HG03558 (cell line): ENCODE data around the gene FBXL22.

Source experiments
- ATAC-seq: cut with Tn5 transposase; IDR thresholded peaks from one replicate; pipeline ENCODE4 v1.9.1; 2021; ENCODE audit warnings: moderate number of reproducible peaks; ENCODE audit not compliant: unreplicated experiment; ENCODE audit errors: extremely low read depth

FBXL22 gene

DNA sequence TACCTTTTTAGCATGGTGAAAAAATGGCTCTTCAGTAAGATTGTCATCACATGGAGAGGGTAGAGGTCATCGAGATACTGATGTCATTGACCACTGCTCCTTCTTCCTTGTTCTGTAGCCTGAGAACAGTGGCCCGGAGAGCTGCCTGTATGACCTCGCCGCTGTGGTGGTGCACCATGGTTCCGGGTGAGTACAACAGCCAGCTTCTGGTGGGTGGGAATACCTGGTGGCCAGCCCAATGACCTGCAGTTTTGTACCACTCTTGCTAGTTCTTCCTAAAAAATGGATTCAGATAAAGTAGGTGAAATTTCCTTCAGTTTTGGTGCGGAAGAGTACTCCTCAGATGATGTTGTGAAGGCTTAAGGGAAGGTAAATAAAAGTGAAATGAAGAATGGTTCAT, 8.4 kb upstream of the FBXL22 start:
- no peak for ATAC-seq

DNA sequence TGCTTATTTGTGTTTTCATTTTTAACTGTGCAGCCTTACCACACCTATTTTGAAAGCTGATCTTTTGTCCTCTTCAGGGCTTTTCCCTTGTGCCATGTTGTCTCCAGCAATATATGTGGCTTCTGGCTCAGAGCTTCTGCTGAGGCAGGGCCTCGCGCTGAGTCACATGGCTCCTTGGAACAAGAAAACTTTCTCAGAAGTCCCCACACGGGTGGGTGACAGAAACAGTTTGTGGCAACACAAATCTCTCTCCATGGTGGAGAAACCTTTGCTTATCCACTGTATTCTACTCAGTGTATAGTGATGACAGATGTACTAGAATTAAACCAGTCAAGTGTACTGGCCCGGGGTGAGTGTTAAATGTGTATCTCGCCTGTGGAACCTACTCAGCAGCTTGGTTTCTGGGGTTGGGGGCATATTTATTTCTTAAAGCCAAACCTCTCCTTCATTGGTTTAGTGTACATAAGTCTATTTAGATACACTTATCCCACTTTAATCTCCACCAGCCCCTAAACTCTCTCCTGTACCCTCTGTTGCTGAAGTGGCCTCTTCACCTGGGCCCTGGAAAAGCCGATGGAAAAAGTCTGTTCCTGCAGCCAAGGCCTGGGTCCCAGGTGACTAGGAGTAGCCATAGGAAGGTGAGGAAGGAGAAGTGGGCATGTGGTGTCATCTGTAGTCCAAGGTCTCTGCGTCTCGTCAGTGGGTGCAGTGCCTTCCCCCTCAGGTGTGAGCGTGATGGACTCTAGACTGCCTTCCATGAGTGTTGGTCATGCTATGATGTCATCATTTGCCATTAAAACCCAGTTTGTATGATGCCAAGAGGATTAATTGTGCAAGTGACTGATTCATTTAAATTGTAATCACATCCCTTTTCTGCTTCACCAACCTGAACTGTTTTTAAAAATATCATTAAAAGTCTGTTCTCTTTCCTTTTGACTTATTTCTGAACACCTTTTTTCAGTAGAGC, 3.2 kb upstream of the FBXL22 start:
- no peak for ATAC-seq

DNA sequence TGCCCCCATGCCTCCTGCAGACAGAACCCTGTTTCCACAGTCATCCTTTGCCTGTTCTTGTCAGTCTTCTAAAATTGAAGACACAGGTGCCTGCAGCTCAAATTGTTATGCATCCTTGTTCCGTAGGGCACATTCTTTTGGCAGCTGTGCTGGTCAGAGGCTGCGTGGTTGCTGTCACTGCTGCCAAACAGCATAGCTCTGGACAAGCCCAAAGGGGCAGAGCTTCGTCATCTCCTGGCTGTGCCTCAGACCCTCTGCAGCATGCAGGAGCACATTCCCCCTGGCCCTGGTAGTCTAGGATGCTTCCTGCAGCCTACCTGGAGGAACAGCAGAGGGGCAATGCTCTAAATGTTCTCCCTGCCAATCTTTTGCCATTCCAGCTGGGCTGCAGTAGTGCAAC, 2.1 kb upstream of the FBXL22 start:
- ATAC-seq: no peak

DNA sequence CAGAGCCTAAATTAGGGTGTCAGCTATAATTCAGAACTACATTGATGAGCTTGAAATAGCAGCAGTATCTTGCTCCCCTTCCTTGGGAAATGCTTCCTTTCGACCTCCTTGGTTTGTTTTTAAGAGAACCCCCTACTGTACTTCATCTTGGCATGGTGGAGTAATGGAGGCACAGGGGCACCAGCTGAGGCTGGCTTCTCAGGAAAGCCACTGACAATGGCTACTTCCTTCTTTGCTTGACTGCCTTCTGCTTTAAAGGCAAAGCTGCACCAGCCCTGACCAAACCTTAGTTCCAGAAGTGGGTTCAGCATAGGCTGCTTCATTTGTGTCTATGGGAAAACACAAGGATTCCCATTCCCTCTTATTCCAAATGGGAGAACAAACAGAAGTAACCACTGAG, 1.5 kb upstream of the FBXL22 start:
- no peak for ATAC-seq

DNA sequence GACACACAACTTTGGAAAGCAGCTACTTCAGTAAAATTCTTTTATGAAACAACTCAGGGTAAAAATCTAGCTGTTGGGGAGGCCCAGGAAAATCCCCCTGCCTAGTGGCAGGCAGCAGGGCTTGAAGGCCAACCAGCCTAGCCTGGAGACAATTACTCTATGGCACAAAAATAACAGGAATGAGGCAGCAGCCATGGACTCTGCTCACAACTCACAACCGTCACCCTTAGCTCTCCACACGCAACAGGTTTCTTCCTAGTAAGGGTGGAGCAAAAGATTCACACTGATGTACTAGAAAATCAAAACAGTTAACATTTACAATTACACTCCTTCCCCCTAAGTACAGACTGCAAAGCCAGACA, 530 bp upstream of the FBXL22 start:
- no peak for ATAC-seq

DNA sequence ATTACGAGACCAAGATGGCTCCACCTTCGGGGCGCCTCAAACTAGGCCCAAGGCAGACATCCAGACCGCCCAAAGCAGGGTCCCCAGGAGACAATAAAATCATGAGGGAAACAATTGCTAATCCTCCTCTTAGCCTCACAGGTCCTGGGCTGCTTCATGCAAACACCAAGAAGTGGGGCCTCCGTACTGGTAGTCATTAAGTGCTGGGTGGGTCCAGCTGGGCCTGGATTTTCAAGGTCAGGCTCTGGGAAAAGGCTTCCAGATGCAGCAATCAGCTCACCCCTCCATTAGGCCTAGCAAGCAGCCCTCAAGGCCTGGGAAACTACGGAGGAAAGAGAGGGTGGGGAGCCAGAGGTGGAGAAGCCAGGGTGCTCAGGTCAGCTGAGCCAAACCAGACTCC, 634 bp downstream of the FBXL22 start:
- ATAC-seq: no peak

DNA sequence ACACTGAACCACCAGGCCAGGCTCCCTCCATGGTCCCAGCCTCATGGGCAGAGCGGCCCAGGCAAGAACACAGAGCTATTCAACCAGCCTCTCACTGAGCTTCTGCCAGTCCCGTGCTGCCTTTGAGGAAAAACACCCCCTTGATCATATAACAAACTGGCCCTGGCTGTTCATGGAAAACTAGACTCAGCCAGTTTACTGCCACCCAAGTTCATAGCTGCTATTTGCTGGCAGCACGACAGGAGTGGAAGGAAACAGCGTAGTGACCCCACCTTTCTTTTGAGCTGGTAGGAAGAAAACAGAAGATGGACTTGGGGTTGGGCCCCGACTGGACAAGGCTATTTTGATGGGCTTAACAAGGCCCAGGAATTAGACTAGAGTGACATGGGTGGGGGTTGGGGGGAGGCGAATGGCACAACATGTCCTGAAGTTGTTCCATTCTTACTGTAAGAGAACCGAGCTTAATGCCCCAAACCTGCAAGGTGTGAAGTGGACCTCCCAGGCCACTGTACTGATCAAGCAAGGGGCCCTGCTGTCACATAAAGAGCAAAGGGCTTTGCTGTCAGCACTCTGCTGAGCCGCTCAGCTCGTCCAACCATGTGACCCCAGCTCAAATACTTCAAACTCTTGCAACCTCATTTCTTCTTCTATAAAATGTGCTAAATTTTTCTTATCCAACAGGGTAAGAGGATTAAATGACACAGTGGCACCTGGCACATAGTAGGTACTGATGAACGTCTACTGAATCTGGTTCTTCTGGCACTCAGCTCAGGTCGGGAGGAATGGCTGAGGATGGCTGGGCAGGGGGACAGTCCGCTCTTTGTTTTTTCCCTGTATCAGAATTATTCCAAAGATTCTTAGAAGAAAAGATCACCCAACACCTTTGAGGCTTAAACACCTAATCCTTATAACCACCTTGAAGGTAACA, 1.6 kb downstream of the FBXL22 start:
- no peak for ATAC-seq

DNA sequence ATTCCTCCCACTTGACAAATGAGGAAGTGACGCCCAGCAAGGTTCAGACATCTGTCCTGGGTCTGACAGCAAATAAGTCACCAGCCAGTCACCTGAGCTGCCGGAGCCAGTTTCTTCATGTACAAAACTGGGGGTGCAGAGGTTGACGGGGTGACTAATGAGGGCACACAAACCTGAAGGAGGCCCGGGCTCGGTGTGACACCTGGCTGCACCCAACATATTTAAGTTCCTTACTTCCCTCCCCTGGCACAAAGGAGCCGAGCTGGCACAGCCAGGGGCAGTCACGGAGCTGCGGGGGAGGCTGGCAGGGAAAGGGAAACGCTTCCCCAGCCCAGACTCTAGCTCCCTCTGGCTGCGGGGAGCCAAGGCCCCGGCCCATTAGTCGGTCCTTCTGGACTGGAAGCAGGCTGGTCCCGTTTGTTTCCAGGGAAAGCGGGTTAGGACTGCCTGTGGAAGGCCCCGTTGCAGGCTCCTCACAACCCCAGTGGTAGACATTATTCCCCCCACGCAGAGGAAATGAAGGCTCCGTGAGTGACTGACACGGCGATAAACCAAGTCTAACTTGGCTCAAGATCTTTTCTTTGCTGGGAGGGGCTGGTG, 2.3 kb downstream of the FBXL22 start:
- ATAC-seq: no peak

DNA sequence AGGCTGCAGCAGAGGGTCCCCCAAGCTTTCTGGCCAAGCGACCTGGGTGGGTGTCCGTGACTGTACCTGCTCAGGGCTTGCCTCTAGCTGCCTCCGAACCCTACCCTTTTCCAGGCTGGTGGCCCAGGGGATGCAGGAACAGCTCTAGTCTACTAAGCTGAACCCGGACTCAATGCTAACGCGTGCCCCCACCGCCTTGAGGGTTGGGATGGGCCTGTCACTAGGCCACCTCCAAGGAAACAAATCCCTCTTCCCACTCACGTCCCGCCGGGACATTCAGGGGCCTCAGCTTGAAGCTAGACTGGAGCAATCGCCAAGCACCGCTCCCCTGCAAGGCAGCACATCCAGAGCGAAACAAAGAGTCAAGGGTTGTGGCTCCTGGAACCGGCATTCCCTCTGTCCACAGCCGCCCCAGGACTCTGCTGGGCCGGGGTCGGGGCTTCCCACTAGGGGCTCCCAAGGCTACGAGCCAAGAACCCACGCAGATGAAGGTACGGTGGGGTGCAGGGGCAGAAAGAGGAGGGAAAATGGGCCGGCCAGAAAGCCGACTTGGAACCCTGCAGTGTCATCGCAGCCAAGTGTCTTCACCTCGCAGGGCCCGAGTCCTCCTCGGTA, 2.9 kb downstream of the FBXL22 start:
- no peak for ATAC-seq

DNA sequence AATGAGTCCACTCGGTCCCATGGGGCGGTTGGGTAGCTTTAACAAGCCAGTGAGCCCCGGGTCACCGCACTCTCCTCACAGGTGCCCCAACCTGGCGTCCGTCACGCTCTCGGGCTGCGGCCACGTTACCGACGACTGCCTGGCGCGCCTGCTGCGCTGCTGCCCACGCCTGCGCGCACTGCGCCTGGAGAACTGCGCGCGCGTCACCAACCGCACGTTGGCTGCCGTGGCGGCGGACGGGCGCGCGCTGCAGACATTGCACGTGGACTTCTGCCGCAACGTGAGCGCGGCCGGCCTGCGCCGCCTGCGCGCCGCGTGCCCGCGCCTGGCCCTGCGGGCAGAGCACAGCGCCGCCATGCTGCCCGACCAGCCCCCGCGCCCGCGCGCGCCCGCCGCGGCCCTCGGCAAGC, 3.4 kb downstream of the FBXL22 start:
- peak; percentile 42 for ATAC-seq

DNA sequence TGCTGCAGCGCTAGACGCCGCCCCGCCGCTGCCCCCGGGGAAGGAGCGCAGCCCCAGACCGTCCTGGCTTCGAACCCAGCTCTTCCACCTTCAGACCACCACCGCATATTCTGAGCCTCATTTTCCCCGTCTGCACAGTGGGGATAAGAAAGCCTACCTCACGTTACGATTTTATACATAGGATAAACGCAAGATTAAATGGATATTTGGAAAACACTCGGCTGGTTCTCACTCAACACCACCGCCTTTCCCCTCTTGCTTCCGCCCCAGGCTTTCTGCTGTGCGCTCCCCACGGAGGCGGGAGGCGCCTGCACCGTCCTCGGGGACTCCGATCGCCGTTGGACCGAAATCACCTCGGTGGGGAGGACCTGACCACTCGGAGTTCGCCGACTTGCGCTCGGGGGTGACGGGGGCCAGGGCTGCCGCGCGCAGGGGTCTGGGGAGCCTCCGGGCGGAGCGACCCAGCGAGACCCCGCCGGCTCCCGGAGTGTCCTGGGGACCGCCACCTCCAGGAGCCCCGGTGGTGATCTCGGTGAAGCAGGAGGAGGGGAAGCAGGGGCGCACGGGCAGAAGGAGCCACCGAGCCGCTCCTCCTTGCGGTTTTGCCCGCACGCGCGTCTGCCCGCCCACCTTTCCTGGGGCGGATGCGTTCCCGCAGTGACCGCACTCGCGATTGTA, 4.0 kb downstream of the FBXL22 start:
- ATAC-seq: no peak

DNA sequence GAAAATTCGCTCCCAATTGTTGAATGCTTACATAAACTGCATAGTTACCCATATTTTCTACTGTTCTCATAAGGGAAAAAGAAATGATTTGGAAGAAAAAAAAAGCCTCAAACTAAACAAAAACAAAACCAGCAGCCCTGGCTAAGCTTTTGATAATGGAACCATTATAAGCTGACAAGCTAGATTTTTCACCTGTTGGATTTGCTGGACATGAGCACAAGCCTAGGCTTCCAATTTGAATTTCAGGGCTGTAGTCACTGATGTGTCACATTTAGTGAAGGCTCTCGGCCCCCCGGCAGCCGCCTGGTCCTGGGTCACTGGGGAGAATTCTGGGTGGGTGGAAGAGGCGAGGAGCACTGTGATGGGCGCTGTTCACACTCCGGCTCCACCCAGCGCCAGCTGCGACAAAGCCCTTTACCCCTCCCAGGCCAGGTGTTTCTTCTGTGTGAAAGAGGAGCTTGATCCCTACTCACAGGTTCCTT, 4.6 kb downstream of the FBXL22 start:
- no peak for ATAC-seq

DNA sequence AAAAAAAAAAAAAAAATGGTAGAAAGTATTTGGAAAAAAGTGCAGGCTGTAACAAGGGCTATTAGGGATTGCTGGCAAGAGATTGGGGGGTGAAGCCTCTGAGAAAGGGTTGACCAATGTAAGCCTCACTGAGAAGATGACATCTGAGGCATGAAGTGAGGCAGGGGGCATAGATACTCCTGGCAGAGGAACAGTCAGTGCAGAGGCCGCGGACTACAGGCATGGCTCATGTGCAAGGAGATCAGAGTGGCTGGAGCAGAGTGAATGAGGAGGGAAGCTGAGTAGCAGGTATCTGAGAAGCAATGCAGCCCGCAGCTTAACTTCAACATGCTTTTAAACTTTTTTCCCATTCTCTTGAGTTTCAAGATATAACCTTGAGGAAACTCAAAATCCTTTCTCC, 5.4 kb downstream of the FBXL22 start:
- ATAC-seq: no peak

DNA sequence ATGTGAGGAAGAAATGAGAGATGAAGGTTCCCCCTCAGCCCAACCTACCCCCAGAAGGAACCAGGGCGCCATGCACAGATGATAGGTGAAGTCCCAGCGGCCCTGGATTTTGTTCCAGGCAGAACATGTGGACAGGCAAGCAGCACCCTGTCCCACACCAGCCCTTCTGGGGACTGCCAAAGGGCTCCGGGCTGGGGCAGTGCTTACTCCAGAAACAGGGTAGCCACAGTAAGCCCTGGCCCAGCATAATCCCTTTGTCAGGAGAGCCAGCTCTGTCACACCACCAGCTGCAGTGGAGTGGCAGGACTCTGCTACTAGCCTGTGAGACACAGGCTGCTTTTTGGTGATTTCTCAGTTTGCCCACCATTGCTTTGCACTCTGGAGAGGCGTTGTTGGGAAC, 6.3 kb downstream of the FBXL22 start:
- ATAC-seq: no peak

DNA sequence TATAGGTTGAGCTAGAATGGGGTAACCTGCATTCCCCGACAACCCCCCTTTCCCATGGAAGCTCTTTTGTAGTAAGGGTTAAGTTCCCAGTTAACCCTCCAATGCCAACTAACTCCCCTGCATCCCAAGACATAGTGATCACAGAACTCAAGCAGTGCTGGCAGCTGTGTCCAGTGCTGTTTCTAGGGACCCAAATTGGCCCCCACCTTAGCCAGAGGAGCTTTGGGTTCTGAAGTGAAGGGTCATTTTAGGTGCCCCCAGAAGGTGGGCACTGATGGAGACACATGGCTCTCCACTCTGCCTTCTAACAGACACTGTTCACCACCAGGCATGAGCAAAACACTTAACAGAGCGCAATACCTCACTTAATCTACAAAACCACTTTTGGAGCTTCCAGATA, 7.1 kb downstream of the FBXL22 start:
- no peak for ATAC-seq

DNA sequence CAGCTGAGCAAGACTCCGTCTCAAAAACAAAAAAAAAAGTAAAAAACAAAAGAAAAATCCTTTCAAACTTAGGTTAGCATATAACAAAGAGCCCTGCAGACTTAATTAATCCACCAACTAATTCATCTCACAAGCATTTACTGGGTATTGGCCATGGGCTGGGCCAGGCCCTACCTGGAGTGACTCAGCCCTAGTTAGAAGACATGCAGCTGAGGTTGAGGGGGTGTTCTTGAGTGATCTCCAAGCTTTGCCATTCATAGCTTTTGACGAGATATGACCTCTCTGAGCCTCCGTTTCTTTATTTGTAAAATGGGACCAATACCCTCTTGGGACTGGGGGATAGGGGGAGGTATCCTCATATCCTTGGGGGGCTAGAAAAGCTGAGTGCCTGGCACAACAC, 7.8 kb downstream of the FBXL22 start:
- no peak for ATAC-seq

DNA sequence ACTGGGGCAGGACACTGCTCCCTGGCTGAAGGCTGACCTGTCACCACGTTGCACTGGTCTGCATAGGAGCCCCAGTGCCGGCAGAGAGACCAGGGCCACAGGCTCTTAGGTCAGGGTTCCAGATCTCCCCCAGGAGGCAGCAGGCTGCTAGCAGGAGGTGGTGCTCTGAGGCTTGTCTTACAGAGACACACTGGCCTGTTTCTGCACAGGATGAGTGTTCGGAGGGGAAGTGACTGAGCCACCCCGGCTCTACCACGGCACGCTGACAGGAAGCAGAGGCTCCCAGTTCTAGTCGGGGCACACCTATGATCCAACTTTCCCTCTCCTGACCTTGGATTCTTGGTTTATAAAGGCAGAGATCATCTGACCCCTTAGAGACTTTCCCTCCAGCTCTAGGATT, 8.6 kb downstream of the FBXL22 start:
- ATAC-seq: no peak

DNA sequence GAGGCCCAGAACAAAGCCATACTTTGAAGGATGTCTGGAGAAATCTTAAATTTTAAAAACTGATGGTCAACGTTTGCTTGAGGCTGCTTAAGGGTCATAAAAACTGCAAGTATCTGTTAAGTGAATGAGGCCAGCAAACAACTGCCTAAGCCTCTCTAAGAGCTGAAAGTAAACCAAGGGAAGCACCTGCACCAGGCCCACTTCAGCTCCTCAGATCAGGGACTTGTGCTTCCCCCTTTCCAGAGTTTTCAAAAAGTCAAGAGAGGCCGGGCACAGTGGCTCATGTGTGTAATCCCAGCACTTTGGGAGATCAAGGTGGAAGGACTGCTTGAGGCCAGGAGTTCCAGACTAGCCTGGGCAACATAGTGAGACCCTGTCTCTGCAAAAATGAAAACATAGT, 9.1 kb downstream of the FBXL22 start:
- ATAC-seq: no peak

DNA sequence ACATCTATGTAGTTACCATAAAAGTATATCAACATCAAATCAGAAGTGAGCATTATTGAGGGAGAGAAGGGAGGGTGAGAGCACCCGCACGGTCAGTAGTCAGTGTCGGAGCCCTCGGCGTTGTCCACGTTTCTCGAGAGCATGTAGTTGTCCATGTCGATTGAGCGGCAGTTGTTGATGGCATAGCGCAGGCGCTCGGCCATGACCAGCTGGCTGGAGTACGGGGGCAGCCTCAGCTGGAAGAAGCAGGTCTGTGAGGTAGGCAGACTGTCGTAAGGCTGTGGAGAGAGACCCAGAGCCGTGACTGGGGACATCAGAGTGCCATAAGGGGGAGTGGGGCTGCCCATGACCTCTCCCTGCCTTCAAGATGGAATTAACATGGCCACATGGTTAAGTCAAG, 11.8 kb downstream of the FBXL22 start:
- no peak for ATAC-seq

DNA sequence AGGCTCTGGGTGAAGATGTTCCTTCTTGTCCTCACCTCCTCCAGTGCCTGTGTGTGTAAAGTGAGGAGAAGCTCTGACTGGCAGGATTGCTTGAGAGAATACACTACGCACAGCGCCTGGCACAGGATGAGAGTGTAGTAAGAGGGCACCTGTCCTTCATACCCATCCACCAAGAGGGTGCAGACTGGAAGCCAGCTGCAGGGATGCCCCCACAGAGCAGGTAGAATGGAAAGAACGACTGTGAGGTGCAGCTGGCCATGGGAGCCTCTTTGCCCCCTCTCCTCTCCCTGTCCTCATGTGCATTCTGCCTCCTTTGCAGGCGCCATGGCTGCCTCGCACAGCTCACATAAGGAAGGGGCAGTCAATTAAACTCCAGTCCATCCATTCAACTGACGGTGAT, 12.3 kb downstream of the FBXL22 start:
- no peak for ATAC-seq
